Pancreas (tissue), 10 donors: ENCODE results near the gene IRF2. TPM values are rescaled to one million over a fixed set of nuclear protein-coding genes. Genes with fewer than 3 reads are reported as not detected.

Experiments used
- ATAC-seq, 4 donors: fragments of 200-7000 bp; cut with Tn5 transposase; one replicate each; pipeline versions ENCODE4 v1.8.0 to v1.9.1; 2020; ENCODE audit warnings: mild to moderate bottlenecking in 4 of 4, moderate library complexity in 4 of 4
- DNase-seq, 6 donors: peaks; one replicate each; pipeline ENCODE4 v3.0.0-alpha.2; 2020
- FAIRE-seq: peaks from 2 replicates; lab custom pipeline; 2012; peaks lifted over from hg19 to GRCh38; lab: Jason Lieb, UNC
- H3K27ac ChIP-seq, 4 donors: fragments of 200-600 bp; sonication (generic); 1 replicate in 3 of 4; 2 replicates in 1 of 4; pipeline versions ENCODE4 v1.5.0 to v1.8.0; 2020
- H3K27me3 ChIP-seq, 4 donors: fragments of 200-600 bp; one replicate each; pipeline ENCODE4 v1.8.0; 2021
- H3K36me3 ChIP-seq, 3 donors: fragments of 200-600 bp; sonication (generic) in 1 of 3; one replicate each; pipeline versions ENCODE4 v1.5.0 to v1.8.0; 2020 to 2021
- H3K4me1 ChIP-seq, 3 donors: fragments of 200-600 bp; one replicate each; pipeline ENCODE4 v1.8.0; 2021
- H3K4me3 ChIP-seq, 4 donors: fragments of 200-600 bp; sonication (generic) in 2 of 4; one replicate each; pipeline versions ENCODE4 v1.5.0 to v1.8.0; 2020 to 2021
- H3K9me3 ChIP-seq, 4 donors: fragments of 200-600 bp; one replicate each; pipeline ENCODE4 v1.8.0; 2021
- CTCF ChIP-seq, 4 donors: fragments of 200-600 bp; sonication (generic) in 3 of 4; IDR thresholded peaks; one replicate each; pipeline versions ENCODE4 v1.5.0 to v1.8.0; 2021; ENCODE audit warnings: antibody characterized with exemption in 4 of 4
- WGBS, 2 donors: extraction: QIAGEN DNeasy Blood & Tissue Kit; methylation state at CpG; one replicate each; pipeline ENCODE4 v1.1.7; 2013; 5-methylcytosine and 5-hydroxymethylcytosine counted together
- intact Hi-C, 3 donors: fragments of 100-400 bp; cut with DNase I; formaldehyde crosslinking; loops; one replicate each; pipeline versions ENCODE4 v1.11.1 to v1.14.2; 2022
- polyA plus RNA-seq, 2 donors: library from polyadenylated mRNA; stranded (reverse); fragments of 200-250 nt; gene quantifications; one replicate each; pipeline ENCODE4 v1.2.3, GENCODE V29; 2013
- total RNA-seq, 6 donors: library from RNA; stranded (reverse); fragmentation: NEBNext Ultra II Directional in 4 of 6; extraction: Animal tissue kit (Norgen Biotek cat#: 25700) in 4 of 6; gene quantifications; one replicate each; pipeline versions ENCODE4 v1.2.1 to v1.2.4, GENCODE V29; 2021 to 2023
- donor health status: healthy with polysubstance abuse.
- donor health status: DM: no; HTN: no; CAD: no; lungs with moderate emphysema.
- donor health status: DM: no; HTN: no; CAD: no.
- donor health status: control.
- donor health status: control.
- donor health status: Bipolar disorder and iron deficiency.
- donor health status: DM: yes; HTN: yes; CAD: no.
- donor health status: DM: no; HTN: no; CAD: no.
- donor health status: DM: no; HTN: no; CAD: no.
- donor health status: DM: yes; HTN: yes; CAD: no.

The IRF2 gene
- total and polyA plus RNA-seq, 8 donors = 6.8 to 32.3 (median 12.3) TPM

GRCh38 chr4:184453365-184454160, 20.8 kb downstream of the IRF2 start:
- Histone ChIP-seq H3K27me3 (no peaks in the 10 kb centered on the region), H3K36me3 (no peaks in the 10 kb centered on the region), H3K4me1 (peaks cover 0 to 21% (median 19%) of the 10 kb centered on the region in 3 donors), H3K9me3 (no peaks in the 10 kb centered on the region), H3K27ac (no peak overlapping the region), H3K4me3 (no peak overlapping the region)
- FAIRE-seq (no peak), DNase-seq (no peak), ATAC-seq (peak; percentile 38 to 87 (median 84))
- TF ChIP-seq CTCF (IDR thresholded peaks at IDR 0.05) = no peak
- intact Hi-C loops = no loop called here
- 23 to 25% methylated on average over 10 of the region's 10 CpGs for WGBS, 2 donors

- intact Hi-C loops = no loop called here
Measured at GRCh38 chr4:184452740-184453139, 21.6 kb downstream of the IRF2 start.

GRCh38 chr4:184451726-184452125, 22.6 kb downstream of the IRF2 start:
- no peaks in the 10 kb centered on the region for H3K27me3 ChIP-seq
- peaks cover 0 to 21% (median 19%) of the 10 kb centered on the region in 3 donors for H3K4me1 ChIP-seq
- no peak for TF ChIP-seq CTCF (IDR thresholded peaks at IDR 0.05)
- DNase-seq (no peak), ATAC-seq (no peak), FAIRE-seq (no peak)
- H3K4me3 ChIP-seq = no peak overlapping the region
- no peaks in the 10 kb centered on the region for H3K9me3 ChIP-seq
- H3K27ac ChIP-seq = no peak overlapping the region
- intact Hi-C loops = no loop called here
- H3K36me3 ChIP-seq = no peaks in the 10 kb centered on the region

More at GRCh38 chr4:184452740-184453139, 21.6 kb downstream of the IRF2 start:
- no peak for ATAC-seq
- Histone ChIP-seq H3K36me3 (no peaks in the 10 kb centered on the region), H3K9me3 (no peaks in the 10 kb centered on the region), H3K27me3 (no peaks in the 10 kb centered on the region), H3K4me3 (no peak overlapping the region), H3K27ac (no peak overlapping the region), H3K4me1 (peaks cover 0 to 21% (median 19%) of the 10 kb centered on the region in 3 donors)
- no peak for FAIRE-seq
- no peak for DNase-seq
- no peak for TF ChIP-seq CTCF (IDR thresholded peaks at IDR 0.05)

GRCh38 chr4:184450743-184451535, 23.4 kb downstream of the IRF2 start:
- no peaks in the 10 kb centered on the region for H3K36me3 ChIP-seq
- FAIRE-seq (no peak), DNase-seq (no peak), ATAC-seq (no peak)
- intact Hi-C loops = no loop called here
- H3K9me3 ChIP-seq = no peaks in the 10 kb centered on the region
- peaks cover 0 to 21% (median 19%) of the 10 kb centered on the region in 3 donors for H3K4me1 ChIP-seq
- 55 to 58% methylated on average over 8 of the region's 8 CpGs for WGBS, 2 donors
- H3K27me3 ChIP-seq = no peaks in the 10 kb centered on the region
- H3K27ac ChIP-seq = no peak overlapping the region
- TF ChIP-seq CTCF (IDR thresholded peaks at IDR 0.05) = no peak
- H3K4me3 ChIP-seq = no peak overlapping the region
